RWPE1 (cell line): ENCODE results near the gene LRTM2.

Source experiments
- CTCF ChIA-PET: fragments of 350-600 bp; sonication (Branson Sonifier 250); formaldehyde crosslinking; extraction: SDS; loops from one replicate; lab custom pipeline; 2021; lab: Yijun Ruan, JAX
- POLR2A ChIA-PET: fragments of 400-600 bp; formaldehyde crosslinking; extraction: SDS; loops from one replicate; lab custom pipeline; 2020; ENCODE audit warnings: antibody characterized with exemption; ENCODE audit not compliant: low non-redundant PET; lab: Yijun Ruan, JAX
- DNase-seq: peaks from one replicate; pipeline ENCODE4 v3.0.0; 2012; ENCODE audit warnings: low spot score
- H3K27ac ChIP-seq: fragments of 450-650 bp; 2 replicates; pipeline ENCODE4 v1.5.1; 2017
- CTCF ChIP-seq: fragments of 450-650 bp; conservative IDR thresholded peaks from 2 replicates; pipeline ENCODE4 v1.5.1; 2017; ENCODE audit warnings: low read depth, mild to moderate bottlenecking

LRTM2 gene

GRCh38 chr12:1810201-1810930 lies 10.0 kb upstream of the LRTM2 start:
- ChIA-PET POLR2A (no interaction called here), CTCF (no interaction called here)
- TF ChIP-seq CTCF, result no peak
- no peak overlapping the region for H3K27ac ChIP-seq
- DNase-seq, result no peak

GRCh38 chr12:1810931-1811280 lies 9.5 kb upstream of the LRTM2 start:
- no peak overlapping the region for H3K27ac ChIP-seq
- no peak for DNase-seq
- CTCF ChIA-PET, result no interaction called here
- POLR2A ChIA-PET, result no interaction called here
- no peak for TF ChIP-seq CTCF

GRCh38 chr12:1811281-1811947 lies 9.0 kb upstream of the LRTM2 start:
- H3K27ac ChIP-seq, result no peak overlapping the region
- ChIA-PET CTCF (no interaction called here), POLR2A (no interaction called here)
- TF ChIP-seq CTCF, result no peak
- DNase-seq, result no peak

GRCh38 chr12:1811948-1812291 lies 8.4 kb upstream of the LRTM2 start:
- no peak for DNase-seq
- POLR2A ChIA-PET, result no interaction called here
- CTCF ChIA-PET, result interaction anchor here (0.7 kb wide), 1 partner anchor 583 kb away, joined by 3 read pairs; no protein-coding TSS in a partner anchor
- H3K27ac ChIP-seq, result no peak overlapping the region
- no peak for TF ChIP-seq CTCF

GRCh38 chr12:1812650-1813302 lies 7.6 kb upstream of the LRTM2 start:
- ChIA-PET POLR2A (no interaction called here), CTCF (interaction anchor here (0.7 to 0.8 kb wide), 2 partner anchors 17 to 582 kb away, joined by 3 read pairs; no protein-coding TSS in a partner anchor)
- H3K27ac ChIP-seq, result no peak overlapping the region

More at GRCh38 chr12:1812650-1813302, 7.6 kb upstream of the LRTM2 start:
- no peak for TF ChIP-seq CTCF
- no peak for DNase-seq
